AG04450 (cell line): ENCODE results near the gene ARL15. TPM values are rescaled to one million over a fixed set of nuclear protein-coding genes. Genes with fewer than 3 reads are reported as not detected.
"Not testable (repeated sequence)": the region's sequence is repeated elsewhere in the genome, so short reads cannot be mapped to it uniquely, and the experiment has no call there.

Source experiments
- CTCF ChIA-PET: fragments of 300-600, 350-600 bp; formaldehyde crosslinking; extraction: SDS; loops from one replicate; lab custom pipeline; 2022; ENCODE audit warnings: antibody characterized with exemption, inconsistent platforms; lab: Charles Lee
- POLR2A ChIA-PET: fragments of 350-600 bp; formaldehyde crosslinking; extraction: SDS; loops from one replicate; lab custom pipeline; 2021; ENCODE audit warnings: antibody characterized with exemption, inconsistent platforms; lab: Yijun Ruan, JAX
- DNase-seq: peaks from one replicate; pipeline ENCODE4 v3.0.0-alpha.2; 2011; ENCODE audit warnings: low read depth, low spot score
- H3K27ac ChIP-seq: one replicate; pipeline ENCODE4 v1.5.1; 2012; ENCODE audit warnings: low read depth, low read length, control low read depth
- H3K27me3 ChIP-seq: one replicate; pipeline ENCODE4 v1.6.0; 2012; ENCODE audit warnings: low read length; ENCODE audit not compliant: control insufficient read depth, insufficient read depth
- H3K4me3 ChIP-seq: 2 replicates; pipeline ENCODE4 v1.5.1; 2011; ENCODE audit warnings: mild to moderate bottlenecking, low read depth, low read length, control low read depth
- H3K9me3 ChIP-seq: 2 replicates; pipeline ENCODE4 v1.5.1; 2012; ENCODE audit warnings: low read length; ENCODE audit not compliant: control insufficient read depth, insufficient read depth
- polyA plus RNA-seq: library from polyadenylated mRNA; depleted of rRNA; stranded (reverse); fragments of >200 nt; gene quantifications from 2 replicates; pipeline ENCODE4 v1.2.3, GENCODE V29; 2011
- TF ChIP-seq, protein P1 (sequence below): IDR thresholded peaks from 2 replicates; pipeline ENCODE4 v1.5.1; 2011; ENCODE audit warnings: low read depth, low read length, control low read depth, inconsistent platforms

The ARL15 gene
- polyA plus RNA-seq, 1 experiment: 16.0 TPM

DNA sequence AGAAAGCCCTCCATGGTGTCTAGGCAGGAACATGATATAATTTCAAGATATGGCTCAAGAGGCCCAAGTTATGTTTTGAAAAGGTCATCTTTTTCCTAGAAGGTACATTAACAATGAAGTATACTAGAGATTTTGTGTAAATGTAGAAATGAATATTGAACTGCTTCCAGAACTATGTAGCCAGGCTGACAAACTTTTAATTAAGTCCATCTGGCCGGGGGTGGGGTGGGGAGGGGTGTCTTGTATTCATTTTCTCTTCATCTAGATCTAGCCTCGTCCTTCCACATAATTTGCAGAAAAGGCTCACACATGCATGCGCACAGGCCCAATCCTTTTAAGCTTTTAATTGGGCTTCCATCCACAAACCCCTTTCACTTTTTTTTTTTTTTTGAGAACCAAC is 323.3 kb downstream of the ARL15 start:
- CTCF ChIA-PET: no interaction called here
- TF ChIP-seq, protein P1, sequence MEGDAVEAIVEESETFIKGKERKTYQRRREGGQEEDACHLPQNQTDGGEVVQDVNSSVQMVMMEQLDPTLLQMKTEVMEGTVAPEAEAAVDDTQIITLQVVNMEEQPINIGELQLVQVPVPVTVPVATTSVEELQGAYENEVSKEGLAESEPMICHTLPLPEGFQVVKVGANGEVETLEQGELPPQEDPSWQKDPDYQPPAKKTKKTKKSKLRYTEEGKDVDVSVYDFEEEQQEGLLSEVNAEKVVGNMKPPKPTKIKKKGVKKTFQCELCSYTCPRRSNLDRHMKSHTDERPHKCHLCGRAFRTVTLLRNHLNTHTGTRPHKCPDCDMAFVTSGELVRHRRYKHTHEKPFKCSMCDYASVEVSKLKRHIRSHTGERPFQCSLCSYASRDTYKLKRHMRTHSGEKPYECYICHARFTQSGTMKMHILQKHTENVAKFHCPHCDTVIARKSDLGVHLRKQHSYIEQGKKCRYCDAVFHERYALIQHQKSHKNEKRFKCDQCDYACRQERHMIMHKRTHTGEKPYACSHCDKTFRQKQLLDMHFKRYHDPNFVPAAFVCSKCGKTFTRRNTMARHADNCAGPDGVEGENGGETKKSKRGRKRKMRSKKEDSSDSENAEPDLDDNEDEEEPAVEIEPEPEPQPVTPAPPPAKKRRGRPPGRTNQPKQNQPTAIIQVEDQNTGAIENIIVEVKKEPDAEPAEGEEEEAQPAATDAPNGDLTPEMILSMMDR: no peak

DNA sequence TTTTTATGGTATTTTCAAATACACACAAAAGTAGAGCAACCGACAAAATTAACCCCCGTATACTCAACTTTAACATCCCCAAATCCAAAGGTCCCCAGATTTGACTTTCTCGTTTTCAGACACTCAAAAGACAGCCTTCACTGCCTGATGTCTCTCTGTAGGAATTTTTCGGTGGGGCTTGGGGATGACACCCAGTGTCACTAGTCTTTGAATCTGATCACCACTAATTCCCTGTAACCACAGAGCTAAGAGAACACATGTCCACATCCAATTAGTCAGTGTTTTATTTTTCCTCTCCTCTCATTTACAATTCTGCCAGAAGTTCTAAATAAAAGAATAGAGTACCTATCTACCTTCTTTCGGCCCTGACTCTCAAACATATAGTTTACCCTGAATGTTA is 324.6 kb downstream of the ARL15 start:
- no peaks in the 10 kb centered on the region for H3K27me3 ChIP-seq
- H3K4me3 ChIP-seq: no peak overlapping the region
- no peak for DNase-seq
- ChIA-PET POLR2A (no interaction called here), CTCF (no interaction called here)
- TF ChIP-seq, protein P1: no peak
- H3K9me3 ChIP-seq: no peaks in the 10 kb centered on the region
- no peak overlapping the region for H3K27ac ChIP-seq

More for the DNA sequence above, 323.3 kb downstream of the ARL15 start:
- H3K27me3 ChIP-seq: no peaks in the 10 kb centered on the region
- no peak overlapping the region for H3K4me3 ChIP-seq
- H3K27ac ChIP-seq: no peak overlapping the region
- H3K9me3 ChIP-seq: no peaks in the 10 kb centered on the region
- POLR2A ChIA-PET: no interaction called here
- DNase-seq: no peak

DNA sequence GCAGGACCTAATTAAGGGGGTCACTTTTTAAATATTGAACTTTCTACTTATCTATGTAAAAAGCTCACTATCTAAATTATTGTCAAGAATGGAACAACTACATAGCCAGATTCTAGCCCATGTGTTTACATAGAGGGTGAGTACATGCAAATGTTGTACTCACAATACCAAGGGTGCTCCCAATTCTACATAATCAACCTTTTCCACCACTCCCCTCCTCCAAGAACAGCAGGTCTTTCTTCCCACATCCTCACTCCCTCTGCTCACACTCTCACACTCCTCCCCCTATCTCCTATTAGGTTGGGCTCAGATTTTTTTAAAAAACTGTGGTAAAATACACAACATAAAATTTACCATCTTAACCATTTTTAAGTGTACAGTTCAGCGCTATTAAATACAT is 325.4 kb downstream of the ARL15 start:
- TF ChIP-seq, protein P1: no peak
- H3K4me3 ChIP-seq: no peak overlapping the region
- no peaks in the 10 kb centered on the region for H3K9me3 ChIP-seq
- ChIA-PET POLR2A (no interaction called here), CTCF (no interaction called here)
- no peak overlapping the region for H3K27ac ChIP-seq
- DNase-seq: no peak
- no peaks in the 10 kb centered on the region for H3K27me3 ChIP-seq

DNA sequence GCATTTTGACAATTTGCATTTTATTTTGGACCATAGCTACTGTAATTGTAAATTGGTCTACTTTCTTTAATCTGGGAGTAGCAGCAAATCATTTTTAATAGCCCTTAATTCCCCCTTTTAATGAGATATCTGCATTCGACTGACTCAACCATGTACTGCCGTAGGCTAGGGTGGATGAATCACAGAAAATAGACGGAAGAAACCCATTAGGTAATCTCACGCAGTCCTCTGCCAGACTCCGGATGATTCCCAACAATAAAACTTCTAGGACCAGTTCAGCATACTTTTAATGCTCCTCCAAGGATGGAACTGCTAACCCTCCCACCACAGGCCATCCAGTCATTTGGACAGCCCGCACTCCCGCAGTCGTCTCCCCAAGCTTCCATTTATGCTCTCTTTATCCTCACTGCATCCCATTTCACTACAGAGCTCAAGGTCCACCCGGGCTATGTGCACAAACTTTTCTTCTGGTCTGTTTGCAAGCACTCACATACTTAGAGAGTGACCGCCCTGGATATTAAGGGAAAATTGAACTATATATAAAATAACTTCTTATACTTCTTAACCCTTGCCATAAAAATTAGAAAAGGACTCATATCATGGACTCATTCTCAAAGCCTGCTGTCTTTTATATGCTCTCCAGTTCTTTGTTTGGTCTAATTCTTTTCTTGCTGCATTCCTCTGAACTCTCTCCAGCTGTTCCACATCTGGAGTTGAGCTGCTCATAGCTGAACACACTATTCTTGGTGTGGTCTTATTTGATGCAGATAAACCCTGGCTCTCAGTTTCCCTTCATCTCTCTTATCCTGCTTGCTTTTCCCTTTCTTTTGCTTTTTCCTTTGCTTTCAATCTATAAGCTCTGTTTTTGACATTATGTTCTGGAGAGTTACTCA is 326.6 kb downstream of the ARL15 start:
- DNase-seq: no peak
- Histone ChIP-seq H3K9me3 (no peaks in the 10 kb centered on the region), H3K27me3 (no peaks in the 10 kb centered on the region), H3K27ac (no peak overlapping the region), H3K4me3 (no peak overlapping the region)
- POLR2A ChIA-PET: no interaction called here
- TF ChIP-seq, protein P1: no peak
- CTCF ChIA-PET: no interaction called here

DNA sequence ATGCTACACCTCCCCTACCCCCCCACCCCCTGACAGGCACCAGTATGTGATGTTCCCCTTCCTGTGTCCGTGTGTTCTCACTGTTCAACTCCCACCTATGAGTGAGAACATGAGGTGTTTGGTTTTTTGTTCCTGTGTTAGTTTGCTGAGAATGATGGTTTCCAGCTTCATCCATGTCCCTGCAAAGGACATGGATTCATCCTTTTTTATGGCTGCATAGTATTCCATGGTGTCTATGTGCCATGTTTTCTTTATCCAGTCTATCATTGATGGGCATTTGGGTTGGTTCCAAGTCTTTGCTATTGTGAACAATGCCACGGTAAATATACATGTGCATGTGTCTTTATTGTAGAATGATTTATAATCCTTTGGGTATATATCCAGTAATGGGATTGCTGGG is 328.1 kb downstream of the ARL15 start:
- CTCF ChIA-PET, H3K27ac ChIP-seq, H3K9me3 ChIP-seq, DNase-seq, H3K4me3 ChIP-seq, H3K27me3 ChIP-seq: not testable (repeated sequence)
- POLR2A ChIA-PET: interaction anchor here (0.6 kb wide), 1 partner anchor 9 kb away, joined by 6 read pairs; no protein-coding TSS in a partner anchor
